T-cell (primary cell): ENCODE measurements around the gene ABT1. TPM values are rescaled to one million over a fixed set of nuclear protein-coding genes. Genes with fewer than 3 reads are reported as not detected.

Source experiments
- ATAC-seq, 4 experiments: fragments of 200-7000 bp in 3 of 4; fragments of 150-1000 bp in 1 of 4; cut with Tn5 transposase; replicated peaks in 1 of 4; 1 replicate in 3 of 4; 2 replicates in 1 of 4; pipeline ENCODE4 v1.10.0; 2021; ENCODE audit warnings: moderate library complexity in 3 of 4, mild to moderate bottlenecking in 2 of 4, moderate number of reproducible peaks in 1 of 4
- CTCF ChIA-PET, 2 donors: fragments of 300-600 bp; sonication (Branson Sonifier 250); formaldehyde crosslinking; loops; one replicate each; lab custom pipeline; 2022; ENCODE audit warnings: antibody characterized with exemption in 2 of 2; lab: Charles Lee
- POLR2A ChIA-PET, 2 donors: fragments of 300-600 bp; sonication (Branson Sonifier 250); formaldehyde crosslinking; loops; one replicate each; lab custom pipeline; 2022; ENCODE audit warnings: antibody characterized with exemption in 2 of 2; lab: Charles Lee
- DNase-seq, 35 experiments: peaks; one replicate each; pipeline versions ENCODE4 v3.0.0 to v3.0.0-alpha.2; 2013 to 2023
- H3K27ac ChIP-seq: one replicate; pipeline ENCODE4 v1.5.1; 2013; ENCODE audit warnings: low read length
- H3K27me3 ChIP-seq, 2 experiments: replicated peaks in 1 of 2; 1 replicate in 1 of 2; 2 replicates in 1 of 2; pipeline versions ENCODE4 v1.6.1 to v1.7.0; 2013; ENCODE audit warnings: low read length in 1 of 2, mixed read lengths in 1 of 2; ENCODE audit not compliant: control insufficient read depth in 2 of 2, insufficient read depth in 2 of 2; ENCODE audit errors: extremely low read depth in 1 of 2
- H3K36me3 ChIP-seq, 2 donors: 1 replicate in 1 of 2; 2 replicates in 1 of 2; pipeline versions ENCODE4 v1.6.1 to v1.7.0; 2013; ENCODE audit warnings: low read length in 1 of 2; ENCODE audit not compliant: control insufficient read depth in 2 of 2, insufficient read depth in 1 of 2; ENCODE audit errors: extremely low read depth in 1 of 2
- H3K4me1 ChIP-seq, 2 experiments: 1 replicate in 1 of 2; 2 replicates in 1 of 2; pipeline versions ENCODE4 v1.6.1 to v1.7.0; 2013; ENCODE audit warnings: low read length in 2 of 2, mixed read lengths in 1 of 2; ENCODE audit not compliant: insufficient read depth in 2 of 2, control insufficient read depth in 1 of 2; ENCODE audit errors: extremely low read depth in 1 of 2
- H3K4me3 ChIP-seq, 2 donors: 1 replicate in 1 of 2; 2 replicates in 1 of 2; pipeline versions ENCODE4 v1.5.1 to v1.7.0; 2013; ENCODE audit warnings: mild to moderate bottlenecking in 2 of 2, low read length in 1 of 2, moderate library complexity in 1 of 2; ENCODE audit not compliant: control insufficient read depth in 1 of 2; ENCODE audit errors: extremely low read depth in 1 of 2
- H3K9me3 ChIP-seq: 2 replicates; pipeline ENCODE4 v1.7.0; 2013
- H3K27ac Mint-ChIP-seq, 2 donors: one replicate each; pipeline ENCODE4 v1.8.0; 2020 to 2021; ENCODE audit warnings: mild to moderate bottlenecking in 2 of 2, mixed read lengths in 2 of 2
- H3K27me3 Mint-ChIP-seq, 2 donors: one replicate each; pipeline ENCODE4 v1.8.0; 2021 to 2022; ENCODE audit warnings: mixed read lengths in 2 of 2
- H3K36me3 Mint-ChIP-seq: one replicate; pipeline ENCODE4 v1.8.0; 2021; ENCODE audit warnings: mixed read lengths
- H3K4me1 Mint-ChIP-seq, 3 donors: one replicate each; pipeline ENCODE4 v1.8.0; 2020 to 2022; ENCODE audit warnings: mixed read lengths in 3 of 3, mild to moderate bottlenecking in 1 of 3
- H3K4me3 Mint-ChIP-seq, 3 donors: one replicate each; pipeline ENCODE4 v1.8.0; 2020 to 2022; ENCODE audit warnings: mild to moderate bottlenecking in 3 of 3, mixed read lengths in 3 of 3, moderate library complexity in 3 of 3
- H3K9me3 Mint-ChIP-seq, 3 donors: one replicate each; pipeline ENCODE4 v1.8.0; 2020 to 2022; ENCODE audit warnings: mixed read lengths in 3 of 3
- WGBS: methylation state at CpG from one replicate; pipeline ENCODE4 v1.1.5; 2013; ENCODE audit warnings: missing lambda C conversion rate; ENCODE audit not compliant: insufficient coverage; 5-methylcytosine and 5-hydroxymethylcytosine counted together
- total RNA-seq, 35 experiments: library from RNA in 6 of 35; stranded (reverse) in 6 of 35; fragments of 120-200 nt in 1 of 35; gene quantifications; one replicate each; pipeline versions ENCODE4 v1.2.1 to v1.2.4 and lab custom pipeline; 2013 to 2026

Gene ABT1
- total RNA-seq, 5 donors from 2014 or later (not counting 1 experiment from before 2014, with no cell fraction given) = 27.6 to 36.4 (median 35.6) TPM

DNA sequence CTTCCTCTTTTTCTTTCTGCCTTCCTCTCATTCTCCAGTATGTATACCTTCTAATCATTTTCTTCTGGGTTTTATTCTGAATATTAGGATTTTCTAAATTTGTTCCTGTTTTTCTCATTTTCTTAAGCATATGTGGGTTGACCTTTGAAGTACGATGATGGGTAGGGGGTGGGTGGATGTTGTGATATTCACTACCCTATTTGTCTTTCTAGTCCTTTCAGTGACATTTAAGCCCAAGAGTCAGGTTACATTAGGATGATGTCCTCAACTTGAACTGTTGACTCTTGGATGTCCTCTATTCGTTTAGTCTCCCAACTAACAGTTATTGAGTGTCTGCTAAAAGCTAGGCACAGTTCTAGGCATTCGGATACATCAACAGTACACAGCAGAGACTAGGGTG lies 7.3 kb downstream of the ABT1 start:
- POLR2A ChIA-PET = interaction anchor here in 1 of 2 donors (0.5 kb wide), 1 partner anchor 507 kb away, joined by 10 read pairs; no protein-coding TSS in a partner anchor
- no peak overlapping the region for H3K4me3 Mint-ChIP-seq
- H3K4me1 ChIP-seq = no peaks in the 10 kb centered on the region
- DNase-seq (no peak), ATAC-seq (no peak)
- WGBS = 71% methylated on average over 1 of the region's 3 CpGs
- no peaks in the 10 kb centered on the region for H3K9me3 ChIP-seq
- no peaks in the 10 kb centered on the region for H3K27me3 Mint-ChIP-seq
- no peak overlapping the region for H3K4me3 ChIP-seq
- H3K27ac ChIP-seq = no peak overlapping the region
- H3K36me3 ChIP-seq = peaks cover 0 to 9% of the 10 kb centered on the region in 2 donors
- CTCF ChIA-PET = no interaction called here
- H3K27ac Mint-ChIP-seq = peak overlapping the region; percentile 3 to 44
- no peaks in the 10 kb centered on the region for H3K27me3 ChIP-seq
- H3K36me3 Mint-ChIP-seq = peaks cover 11% of the 10 kb centered on the region
- no peaks in the 10 kb centered on the region for H3K9me3 Mint-ChIP-seq
- H3K4me1 Mint-ChIP-seq = peaks cover 7 to 26% (median 12%) of the 10 kb centered on the region in 3 donors

DNA sequence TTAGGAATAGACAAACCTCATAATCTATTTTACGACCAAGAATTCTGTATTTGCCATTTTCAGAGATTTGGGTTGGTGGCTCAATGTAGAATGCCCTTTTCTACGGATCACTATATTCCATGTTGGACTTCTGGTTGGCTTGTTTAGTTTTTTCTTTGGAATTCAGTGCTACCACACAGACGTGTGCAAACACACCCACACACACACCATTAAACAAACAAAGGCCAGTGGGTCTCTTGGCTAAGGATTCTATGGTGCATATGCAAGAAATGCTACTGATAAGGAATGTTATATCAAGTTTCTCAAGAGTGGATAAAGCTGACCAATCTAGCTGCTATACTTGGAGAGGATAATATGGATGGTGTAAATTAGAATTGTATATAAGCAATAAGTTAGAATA lies 8.0 kb downstream of the ABT1 start:
- Mint-ChIP-seq H3K4me3 (no peak overlapping the region), H3K9me3 (no peaks in the 10 kb centered on the region), H3K4me1 (peaks cover 7 to 18% (median 9%) of the 10 kb centered on the region in 3 donors), H3K36me3 (peaks cover 3% of the 10 kb centered on the region), H3K27ac (no peak overlapping the region), H3K27me3 (no peaks in the 10 kb centered on the region)
- no peak overlapping the region for H3K4me3 ChIP-seq
- no peaks in the 10 kb centered on the region for H3K9me3 ChIP-seq
- ChIA-PET CTCF (no interaction called here), POLR2A (interaction anchor here in 1 of 2 donors (0.5 kb wide), 1 partner anchor 507 kb away, joined by 10 read pairs; no protein-coding TSS in a partner anchor)
- H3K36me3 ChIP-seq = peaks cover 0 to 2% of the 10 kb centered on the region in 2 donors
- H3K4me1 ChIP-seq = no peaks in the 10 kb centered on the region
- ATAC-seq (no peak), DNase-seq (no peak)
- H3K27me3 ChIP-seq = no peaks in the 10 kb centered on the region
- H3K27ac ChIP-seq = no peak overlapping the region
- no CpG with 5 or more reads among the region's 3 CpGs for WGBS

DNA sequence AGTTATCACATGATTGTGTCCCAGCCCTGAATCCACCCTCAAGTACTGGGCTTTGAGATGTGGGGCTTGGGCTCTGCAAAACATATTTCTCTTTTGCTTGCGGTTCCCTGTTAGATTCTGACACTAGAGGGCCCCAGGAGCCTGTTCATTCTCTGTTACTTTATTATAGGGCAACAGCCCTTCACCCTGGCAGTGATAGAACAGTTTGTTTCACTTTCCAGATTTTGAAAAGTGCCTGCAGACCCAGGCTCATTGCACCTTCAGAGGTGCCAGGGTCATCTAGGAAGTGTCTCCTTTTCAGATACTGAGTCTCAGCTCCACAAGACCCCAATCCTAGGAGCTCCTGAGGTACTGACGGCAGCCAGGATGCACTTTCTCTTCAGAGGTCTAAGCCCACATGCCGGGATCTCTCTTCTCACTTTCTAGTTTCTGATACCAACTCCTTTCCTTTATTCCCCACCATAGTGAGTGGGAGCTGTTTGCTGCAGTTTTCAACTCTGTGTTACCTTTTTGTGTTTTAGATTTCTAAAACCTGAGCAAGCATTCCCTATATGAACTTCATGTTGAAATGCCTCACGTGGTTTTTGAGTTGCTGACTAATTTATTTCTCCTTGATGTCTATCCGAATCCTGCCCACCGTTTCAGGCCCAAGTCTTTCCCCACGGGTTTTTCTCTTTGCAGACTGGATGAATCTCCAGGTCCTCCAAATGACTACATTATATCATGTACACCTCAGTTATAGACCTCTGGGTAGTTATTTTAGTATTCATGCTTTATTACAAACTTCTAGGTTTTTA lies 10.9 kb downstream of the ABT1 start:
- Histone ChIP-seq H3K36me3 (no peaks in the 10 kb centered on the region), H3K27me3 (peaks cover 4 to 8% of the 10 kb centered on the region in 2 experiments), H3K27ac (no peak overlapping the region), H3K4me1 (no peaks in the 10 kb centered on the region), H3K4me3 (peak overlapping the region in 1 of 2 donors; percentile 20), H3K9me3 (no peaks in the 10 kb centered on the region)
- Mint-ChIP-seq H3K4me3 (peak overlapping the region; percentile 50 to 74 (median 68)), H3K36me3 (no peaks in the 10 kb centered on the region), H3K27me3 (peaks cover 0 to 8% of the 10 kb centered on the region in 2 donors), H3K9me3 (no peaks in the 10 kb centered on the region), H3K27ac (peak overlapping the region; percentile 76 to 89), H3K4me1 (peaks cover 7 to 18% (median 10%) of the 10 kb centered on the region in 3 donors)
- ChIA-PET CTCF (interaction anchor here in 1 of 2 donors (1.1 kb wide), 1 partner anchor 13 kb away, joined by 3 read pairs; no protein-coding TSS in a partner anchor), POLR2A (no interaction called here)
- 50% methylated on average over 3 of the region's 7 CpGs for WGBS
- DNase-seq (peak in 33 of 35 experiments; percentile 32 to 78 (median 50)), ATAC-seq (peak; percentile 88 to 94 (median 94))

- POLR2A ChIA-PET = no interaction called here
- peaks cover 2 to 15% of the 10 kb centered on the region in 2 experiments for H3K4me1 ChIP-seq
- no peaks in the 10 kb centered on the region for H3K36me3 ChIP-seq
- peaks cover 15 to 23% (median 20%) of the 10 kb centered on the region in 3 donors for H3K4me1 Mint-ChIP-seq
- 43% methylated on average over 1 of the region's 3 CpGs for WGBS
- no peak overlapping the region for H3K4me3 Mint-ChIP-seq
- no peaks in the 10 kb centered on the region for H3K9me3 Mint-ChIP-seq
- H3K9me3 ChIP-seq = no peaks in the 10 kb centered on the region
- H3K36me3 Mint-ChIP-seq = no peaks in the 10 kb centered on the region
- no peak for ATAC-seq
- no peak overlapping the region for H3K27ac ChIP-seq
- peaks cover 13 to 20% of the 10 kb centered on the region in 2 experiments for H3K27me3 ChIP-seq
- CTCF ChIA-PET = interaction anchor here in 1 of 2 donors (0.6 kb wide), 1 partner anchor 466 kb away, joined by 3 read pairs; no protein-coding TSS in a partner anchor
- no peak overlapping the region for H3K4me3 ChIP-seq
- no peak for DNase-seq
- peaks cover 8 to 23% of the 10 kb centered on the region in 2 donors for H3K27me3 Mint-ChIP-seq
- H3K27ac Mint-ChIP-seq = no peak overlapping the region
Observed at GRCh38 chr6:26609463-26609862, 12.7 kb downstream of the ABT1 start.

DNA sequence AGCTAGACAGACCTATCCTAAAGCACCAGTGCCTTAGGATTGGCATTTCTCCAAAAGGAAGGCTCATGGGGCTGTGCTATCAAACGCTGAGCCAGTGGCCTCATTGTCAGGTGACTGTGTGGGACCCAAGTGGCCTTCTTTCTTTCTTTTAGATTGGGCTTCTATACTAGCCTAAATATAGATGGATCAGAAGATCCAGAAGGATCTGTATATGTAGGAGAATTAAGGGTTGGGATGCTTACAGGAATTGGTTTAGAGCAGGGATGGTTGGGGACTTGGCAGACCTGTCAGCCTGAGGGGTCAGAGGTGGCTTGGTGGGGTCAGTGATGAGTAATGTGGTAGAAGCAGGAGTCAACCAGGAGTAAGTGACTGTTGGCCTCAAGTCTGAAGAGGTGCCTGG lies 14.8 kb downstream of the ABT1 start:
- H3K4me1 Mint-ChIP-seq = peaks cover 18 to 28% (median 21%) of the 10 kb centered on the region in 3 donors
- CTCF ChIA-PET = no interaction called here
- H3K4me3 Mint-ChIP-seq = no peak overlapping the region

GRCh38 chr6:26613201-26613600 lies 16.4 kb downstream of the ABT1 start:
- peaks cover 15 to 35% of the 10 kb centered on the region in 2 experiments for H3K27me3 ChIP-seq
- peaks cover 2% of the 10 kb centered on the region for H3K9me3 ChIP-seq
- POLR2A ChIA-PET = no interaction called here
- H3K4me3 ChIP-seq = no peak overlapping the region
- H3K36me3 ChIP-seq = no peaks in the 10 kb centered on the region
- WGBS = 68% methylated on average over 18 of the region's 19 CpGs
- peaks cover 8 to 19% (median 14%) of the 10 kb centered on the region in 3 donors for H3K4me1 Mint-ChIP-seq
- H3K9me3 Mint-ChIP-seq = no peaks in the 10 kb centered on the region
- H3K27ac ChIP-seq = no peak overlapping the region
- ATAC-seq = peak in 2 of 4 experiments; percentile 14 to 32
- peaks cover 2 to 17% of the 10 kb centered on the region in 2 experiments for H3K4me1 ChIP-seq
- H3K27me3 Mint-ChIP-seq = peaks cover 27 to 33% of the 10 kb centered on the region in 2 donors
- H3K27ac Mint-ChIP-seq = no peak overlapping the region
- CTCF ChIA-PET = no interaction called here
- DNase-seq = no peak
- H3K4me3 Mint-ChIP-seq = peak overlapping the region; percentile 28 to 85 (median 77)
- no peaks in the 10 kb centered on the region for H3K36me3 Mint-ChIP-seq

More for the DNA sequence above, 14.8 kb downstream of the ABT1 start:
- DNase-seq = no peak
- POLR2A ChIA-PET = no interaction called here
- Histone ChIP-seq H3K4me1 (peaks cover 2 to 17% of the 10 kb centered on the region in 2 experiments), H3K27ac (no peak overlapping the region), H3K36me3 (no peaks in the 10 kb centered on the region), H3K9me3 (peaks cover 2% of the 10 kb centered on the region), H3K27me3 (peaks cover 15 to 33% of the 10 kb centered on the region in 2 experiments), H3K4me3 (no peak overlapping the region)
- H3K27ac Mint-ChIP-seq = no peak overlapping the region
- no peak for ATAC-seq
- 40% methylated on average over 1 of the region's 1 CpG for WGBS
- H3K36me3 Mint-ChIP-seq = no peaks in the 10 kb centered on the region
- H3K27me3 Mint-ChIP-seq = peaks cover 24 to 33% of the 10 kb centered on the region in 2 donors
- no peaks in the 10 kb centered on the region for H3K9me3 Mint-ChIP-seq
